Measurements from ENCODE around the gene CASKIN2.
"Not testable (repeated sequence)": the region's sequence is repeated elsewhere in the genome, so short reads cannot be mapped to it uniquely, and the experiment has no call there.

CASKIN2 gene

GRCh38 chr17:75524269-75524969 is 9.1 kb upstream of the CASKIN2 start:
- Histone ChIP-seq H3K4me1 (ENCODE audit: control insufficient read depth, low read depth, low read length) (peaks cover 6% of the 10 kb centered on the region), H3K36me3 (ENCODE audit: control insufficient read depth, low read depth, low read length) (peaks cover 14% of the 10 kb centered on the region), H3K9me3 (ENCODE audit: control insufficient read depth, low read depth, low read length) (no peaks in the 10 kb centered on the region), H3K4me3 (ENCODE audit: low read length) (peak overlapping the region; percentile 70), H3K27me3 (ENCODE audit: control insufficient read depth, insufficient read depth, low read length) (peaks cover 12% of the 10 kb centered on the region), H3K9ac (ENCODE audit: low read length) (no peak overlapping the region), H3K27ac (ENCODE audit: low read length) (no peak overlapping the region)

GRCh38 chr17:75523647-75524046 is 8.3 kb upstream of the CASKIN2 start:
- Histone ChIP-seq H3K36me3 (ENCODE audit: control insufficient read depth, low read depth, low read length) (peaks cover 18% of the 10 kb centered on the region), H3K9ac (ENCODE audit: low read length) (no peak overlapping the region), H3K4me3 (ENCODE audit: low read length) (no peak overlapping the region)

GRCh38 chr17:75521951-75522727 is 6.8 kb upstream of the CASKIN2 start:
- no peak overlapping the region for H3K4me3 ChIP-seq (ENCODE audit: low read length)

More at GRCh38 chr17:75523647-75524046, 8.3 kb upstream of the CASKIN2 start:
- Histone ChIP-seq H3K4me1 (ENCODE audit: control insufficient read depth, low read depth, low read length) (peaks cover 6% of the 10 kb centered on the region), H3K27me3 (ENCODE audit: control insufficient read depth, insufficient read depth, low read length) (peaks cover 12% of the 10 kb centered on the region), H3K27ac (ENCODE audit: low read length) (no peak overlapping the region), H3K9me3 (ENCODE audit: control insufficient read depth, low read depth, low read length) (no peaks in the 10 kb centered on the region)

GRCh38 chr17:75521290-75521689 is 6.0 kb upstream of the CASKIN2 start:
- no peaks in the 10 kb centered on the region for H3K9me3 ChIP-seq (ENCODE audit: control insufficient read depth, low read depth, low read length)
- H3K27ac ChIP-seq (ENCODE audit: low read length): no peak overlapping the region
- no peak overlapping the region for H3K9ac ChIP-seq (ENCODE audit: low read length)
- H3K36me3 ChIP-seq (ENCODE audit: control insufficient read depth, low read depth, low read length): peaks cover 18% of the 10 kb centered on the region
- peaks cover 10% of the 10 kb centered on the region for H3K4me1 ChIP-seq (ENCODE audit: control insufficient read depth, low read depth, low read length)
- H3K27me3 ChIP-seq (ENCODE audit: control insufficient read depth, insufficient read depth, low read length): peaks cover 2% of the 10 kb centered on the region
- no peak overlapping the region for H3K4me3 ChIP-seq (ENCODE audit: low read length)

More at GRCh38 chr17:75521951-75522727, 6.8 kb upstream of the CASKIN2 start:
- H3K27ac ChIP-seq (ENCODE audit: low read length): no peak overlapping the region
- H3K9ac ChIP-seq (ENCODE audit: low read length): no peak overlapping the region
- H3K9me3 ChIP-seq (ENCODE audit: control insufficient read depth, low read depth, low read length): no peaks in the 10 kb centered on the region
- H3K27me3 ChIP-seq (ENCODE audit: control insufficient read depth, insufficient read depth, low read length): peaks cover 11% of the 10 kb centered on the region
- H3K36me3 ChIP-seq (ENCODE audit: control insufficient read depth, low read depth, low read length): peaks cover 18% of the 10 kb centered on the region
- H3K4me1 ChIP-seq (ENCODE audit: control insufficient read depth, low read depth, low read length): peaks cover 10% of the 10 kb centered on the region

GRCh38 chr17:75520413-75520812 is 5.1 kb upstream of the CASKIN2 start:
- not testable (repeated sequence) for H3K4me3 ChIP-seq (ENCODE audit: low read length); H3K9me3 ChIP-seq (ENCODE audit: control insufficient read depth, low read depth, low read length); H3K27me3 ChIP-seq (ENCODE audit: control insufficient read depth, insufficient read depth, low read length); H3K9ac ChIP-seq (ENCODE audit: low read length); H3K4me1 ChIP-seq (ENCODE audit: control insufficient read depth, low read depth, low read length); H3K27ac ChIP-seq (ENCODE audit: low read length)
- H3K36me3 ChIP-seq (ENCODE audit: control insufficient read depth, low read depth, low read length): peaks cover 18% of the 10 kb centered on the region

- Histone ChIP-seq H3K9ac (ENCODE audit: low read length) (no peak overlapping the region), H3K4me3 (ENCODE audit: low read length) (no peak overlapping the region), H3K9me3 (ENCODE audit: control insufficient read depth, low read depth, low read length) (no peaks in the 10 kb centered on the region), H3K36me3 (ENCODE audit: control insufficient read depth, low read depth, low read length) (peaks cover 16% of the 10 kb centered on the region), H3K4me1 (ENCODE audit: control insufficient read depth, low read depth, low read length) (peaks cover 4% of the 10 kb centered on the region), H3K27me3 (ENCODE audit: control insufficient read depth, insufficient read depth, low read length) (no peaks in the 10 kb centered on the region), H3K27ac (ENCODE audit: low read length) (no peak overlapping the region)
Observed at GRCh38 chr17:75518983-75519537, 3.7 kb upstream of the CASKIN2 start.

GRCh38 chr17:75518201-75518600 is 2.9 kb upstream of the CASKIN2 start:
- peaks cover 12% of the 10 kb centered on the region for H3K36me3 ChIP-seq (ENCODE audit: control insufficient read depth, low read depth, low read length)
- no peaks in the 10 kb centered on the region for H3K27me3 ChIP-seq (ENCODE audit: control insufficient read depth, insufficient read depth, low read length)
- H3K27ac ChIP-seq (ENCODE audit: low read length): no peak overlapping the region
- no peak overlapping the region for H3K4me3 ChIP-seq (ENCODE audit: low read length)
- H3K9ac ChIP-seq (ENCODE audit: low read length): no peak overlapping the region
- H3K4me1 ChIP-seq (ENCODE audit: control insufficient read depth, low read depth, low read length): peaks cover 3% of the 10 kb centered on the region
- no peaks in the 10 kb centered on the region for H3K9me3 ChIP-seq (ENCODE audit: control insufficient read depth, low read depth, low read length)

- H3K4me3 ChIP-seq (ENCODE audit: low read length): peak overlapping the region; percentile 83
- H3K27me3 ChIP-seq (ENCODE audit: control insufficient read depth, insufficient read depth, low read length): no peaks in the 10 kb centered on the region
- peaks cover 10% of the 10 kb centered on the region for H3K36me3 ChIP-seq (ENCODE audit: control insufficient read depth, low read depth, low read length)
- H3K4me1 ChIP-seq (ENCODE audit: control insufficient read depth, low read depth, low read length): peaks cover 3% of the 10 kb centered on the region
- H3K9ac ChIP-seq (ENCODE audit: low read length): no peak overlapping the region
- H3K27ac ChIP-seq (ENCODE audit: low read length): no peak overlapping the region
- no peaks in the 10 kb centered on the region for H3K9me3 ChIP-seq (ENCODE audit: control insufficient read depth, low read depth, low read length)
Observed at GRCh38 chr17:75517297-75517865, 2.0 kb upstream of the CASKIN2 start.

GRCh38 chr17:75516619-75517296 is 1.4 kb upstream of the CASKIN2 start:
- H3K27me3 ChIP-seq (ENCODE audit: control insufficient read depth, insufficient read depth, low read length): no peaks in the 10 kb centered on the region
- no peak overlapping the region for H3K9ac ChIP-seq (ENCODE audit: low read length)
- peaks cover 7% of the 10 kb centered on the region for H3K36me3 ChIP-seq (ENCODE audit: control insufficient read depth, low read depth, low read length)
- H3K27ac ChIP-seq (ENCODE audit: low read length): no peak overlapping the region
- peak overlapping the region; percentile 83 for H3K4me3 ChIP-seq (ENCODE audit: low read length)
- H3K9me3 ChIP-seq (ENCODE audit: control insufficient read depth, low read depth, low read length): no peaks in the 10 kb centered on the region
- peaks cover 3% of the 10 kb centered on the region for H3K4me1 ChIP-seq (ENCODE audit: control insufficient read depth, low read depth, low read length)

GRCh38 chr17:75516255-75516618 is 900 bp upstream of the CASKIN2 start, which contains the start of gene TSEN54:
Gene TSEN54 (plus strand): TSS chr17:75516528. CDS start chr17:75516561, 33 bp downstream.
- Histone ChIP-seq H3K4me3 (ENCODE audit: low read length) (peak within 1 kb of the TSS; percentile 87), H3K36me3 (ENCODE audit: control insufficient read depth, low read depth, low read length) (peaks cover 7% of the 10 kb centered on the region), H3K27ac (ENCODE audit: low read length) (no peak within 1 kb of the TSS), H3K27me3 (ENCODE audit: control insufficient read depth, insufficient read depth, low read length) (no peaks in the 10 kb centered on the region), H3K9ac (ENCODE audit: low read length) (peak within 1 kb of the TSS; percentile 68), H3K9me3 (ENCODE audit: control insufficient read depth, low read depth, low read length) (no peaks in the 10 kb centered on the region), H3K4me1 (ENCODE audit: control insufficient read depth, low read depth, low read length) (peaks cover 3% of the 10 kb centered on the region)

- peaks cover 7% of the 10 kb centered on the region for H3K36me3 ChIP-seq (ENCODE audit: control insufficient read depth, low read depth, low read length)
- H3K9ac ChIP-seq (ENCODE audit: low read length): peak overlapping the region; percentile 68
- H3K4me1 ChIP-seq (ENCODE audit: control insufficient read depth, low read depth, low read length): peaks cover 3% of the 10 kb centered on the region
- H3K27ac ChIP-seq (ENCODE audit: low read length): no peak overlapping the region
- H3K9me3 ChIP-seq (ENCODE audit: control insufficient read depth, low read depth, low read length): no peaks in the 10 kb centered on the region
- H3K27me3 ChIP-seq (ENCODE audit: control insufficient read depth, insufficient read depth, low read length): no peaks in the 10 kb centered on the region
- H3K4me3 ChIP-seq (ENCODE audit: low read length): peak overlapping the region; percentile 87
Observed at GRCh38 chr17:75514919-75515495, 330 bp downstream of the CASKIN2 start.
